Upper lobe of left lung (tissue), 6 donors: ENCODE data around the gene GGT5. TPM values are rescaled to one million over a fixed set of nuclear protein-coding genes. Genes with fewer than 3 reads are reported as not detected.
"Not testable (repeated sequence)": the region's sequence is repeated elsewhere in the genome, so short reads cannot be mapped to it uniquely, and the experiment has no call there.

Experiments
- ATAC-seq, 2 donors: fragments of 200-7000 bp; cut with Tn5 transposase; one replicate each; pipeline ENCODE4 v1.9.1; 2022; ENCODE audit warnings: mild to moderate bottlenecking in 2 of 2, moderate library complexity in 2 of 2; ENCODE audit not compliant: low FRiP score in 2 of 2
- DNase-seq, 2 donors: peaks; one replicate each; pipeline ENCODE4 v3.0.0-alpha.2; 2019 to 2020
- H3K27ac ChIP-seq, 4 donors: fragments of 200-600 bp; sonication (generic); one replicate each; pipeline ENCODE4 v1.5.1; 2016 to 2019
- H3K27me3 ChIP-seq, 4 donors: fragments of 200-600 bp; sonication (generic); one replicate each; pipeline ENCODE4 v1.5.1; 2017 to 2019
- H3K36me3 ChIP-seq, 4 donors: fragments of 200-600 bp; sonication (generic); one replicate each; pipeline ENCODE4 v1.5.1; 2016 to 2019
- H3K4me1 ChIP-seq, 4 donors: fragments of 200-600 bp; sonication (generic); one replicate each; pipeline ENCODE4 v1.5.1; 2018 to 2019
- H3K4me3 ChIP-seq, 4 donors: fragments of 200-600 bp; sonication (generic); one replicate each; pipeline ENCODE4 v1.5.1; 2017 to 2019; ENCODE audit warnings: mild to moderate bottlenecking in 2 of 4, moderate library complexity in 1 of 4
- H3K9me3 ChIP-seq, 4 donors: fragments of 200-600 bp; sonication (generic); one replicate each; pipeline ENCODE4 v1.5.1; 2018 to 2019
- EP300 ChIP-seq, 4 donors: sonication (generic); formaldehyde crosslinking; IDR thresholded peaks; one replicate each; pipeline ENCODE4 v1.5.1; 2017; ENCODE audit warnings: antibody characterized with exemption in 4 of 4, control low read depth in 2 of 4
- POLR2A ChIP-seq, 4 donors: fragments of 450-650 bp; IDR thresholded peaks; one replicate each; pipeline ENCODE4 v1.5.1; 2016 to 2017; ENCODE audit warnings: antibody characterized with exemption in 4 of 4, mild to moderate bottlenecking in 2 of 4
- POLR2AphosphoS5 ChIP-seq, 2 donors: sonication (generic); formaldehyde crosslinking; IDR thresholded peaks; one replicate each; pipeline ENCODE4 v1.5.1; 2017; ENCODE audit warnings: antibody characterized with exemption in 2 of 2
- WGBS, 2 donors: methylation state at CpG; one replicate each; pipeline ENCODE4 v1.1.5; 2017 to 2018; 5-methylcytosine and 5-hydroxymethylcytosine counted together
- total RNA-seq, 6 donors: library from RNA; depleted of rRNA in 4 of 6; stranded (reverse); fragments of >200 nt in 4 of 6; gene quantifications; one replicate each; pipeline versions ENCODE4 v1.1.0 to v1.2.1, GENCODE V29; 2016 to 2021
- TF ChIP-seq, protein P1 (sequence below), 6 experiments: fragments of 450-650 bp in 4 of 6; fragments of 200-600 bp in 2 of 6; sonication (generic) in 2 of 6; IDR thresholded peaks; one replicate each; pipeline ENCODE4 v1.5.1; 2016 to 2019; ENCODE audit warnings: antibody characterized with exemption in 6 of 6
- donor health status: DM: no; HTN: no; CAD: no; lungs with moderate emphysema.
- donor health status: DM: no; HTN: yes; CAD: no; lungs with severe emphysema.

The GGT5 gene
- total RNA-seq, 6 donors from 2014 or later: 4.2 to 47.4 (median 29.6) TPM

DNA sequence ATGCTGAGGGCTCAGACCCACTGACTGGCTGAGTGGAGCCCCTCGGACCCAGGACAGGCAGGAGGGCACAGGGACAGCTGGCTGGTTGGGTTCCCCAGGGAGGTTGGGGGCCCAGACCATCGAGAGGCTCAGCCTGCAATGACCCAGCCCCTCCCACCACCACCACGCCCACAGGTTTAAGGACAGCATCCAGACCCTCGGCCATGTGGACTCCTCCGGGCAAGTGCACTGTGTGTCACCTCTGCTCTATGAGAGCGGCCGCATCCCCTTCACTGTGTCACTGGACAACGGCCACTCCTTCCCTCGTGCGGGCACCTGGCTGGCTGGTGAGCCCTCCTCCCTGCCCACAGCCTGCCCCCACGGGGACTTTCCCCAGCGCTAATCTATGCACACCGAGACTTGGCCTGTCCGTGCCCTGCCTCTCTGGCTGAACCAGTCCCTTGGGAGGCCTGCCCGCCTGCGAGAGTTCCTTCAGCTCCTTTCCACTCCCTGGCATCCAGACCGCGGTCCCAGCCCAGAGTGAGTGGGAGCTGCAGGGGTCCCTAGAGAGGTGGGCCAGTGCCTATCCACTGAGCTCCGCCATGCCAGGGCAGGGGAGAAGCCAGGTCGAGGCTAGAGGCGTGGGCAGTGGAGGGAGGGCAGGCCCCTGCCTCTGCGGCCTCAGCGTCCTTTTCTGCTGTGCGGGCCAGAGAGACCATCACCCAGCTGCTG, 61.4 kb downstream of the GGT5 start:
- ATAC-seq (no peak), DNase-seq (peak; percentile 68 to 76)
- peaks cover 7 to 55% (median 28%) of the 10 kb centered on the region in 4 donors for H3K4me1 ChIP-seq
- H3K36me3 ChIP-seq: peaks cover 0 to 36% (median 27%) of the 10 kb centered on the region in 4 donors
- 67 to 80% methylated on average over 18 to 24 of the region's 24 CpGs for WGBS, 2 donors
- H3K9me3 ChIP-seq: no peaks in the 10 kb centered on the region
- H3K27me3 ChIP-seq: no peaks in the 10 kb centered on the region
- H3K4me3 ChIP-seq: peak overlapping the region in 3 of 4 donors; percentile 41 to 50 (median 43)
- H3K27ac ChIP-seq: peak overlapping the region in 3 of 4 donors; percentile 1 to 89 (median 7)
- TF ChIP-seq POLR2AphosphoS5 (IDR thresholded peaks at IDR 0.05): no peak
- no peak for TF ChIP-seq EP300 (IDR thresholded peaks at IDR 0.05)
- TF ChIP-seq, protein P1, sequence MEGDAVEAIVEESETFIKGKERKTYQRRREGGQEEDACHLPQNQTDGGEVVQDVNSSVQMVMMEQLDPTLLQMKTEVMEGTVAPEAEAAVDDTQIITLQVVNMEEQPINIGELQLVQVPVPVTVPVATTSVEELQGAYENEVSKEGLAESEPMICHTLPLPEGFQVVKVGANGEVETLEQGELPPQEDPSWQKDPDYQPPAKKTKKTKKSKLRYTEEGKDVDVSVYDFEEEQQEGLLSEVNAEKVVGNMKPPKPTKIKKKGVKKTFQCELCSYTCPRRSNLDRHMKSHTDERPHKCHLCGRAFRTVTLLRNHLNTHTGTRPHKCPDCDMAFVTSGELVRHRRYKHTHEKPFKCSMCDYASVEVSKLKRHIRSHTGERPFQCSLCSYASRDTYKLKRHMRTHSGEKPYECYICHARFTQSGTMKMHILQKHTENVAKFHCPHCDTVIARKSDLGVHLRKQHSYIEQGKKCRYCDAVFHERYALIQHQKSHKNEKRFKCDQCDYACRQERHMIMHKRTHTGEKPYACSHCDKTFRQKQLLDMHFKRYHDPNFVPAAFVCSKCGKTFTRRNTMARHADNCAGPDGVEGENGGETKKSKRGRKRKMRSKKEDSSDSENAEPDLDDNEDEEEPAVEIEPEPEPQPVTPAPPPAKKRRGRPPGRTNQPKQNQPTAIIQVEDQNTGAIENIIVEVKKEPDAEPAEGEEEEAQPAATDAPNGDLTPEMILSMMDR (IDR thresholded peaks at IDR 0.05): no peak
- no peak for TF ChIP-seq POLR2A (IDR thresholded peaks at IDR 0.05)

DNA sequence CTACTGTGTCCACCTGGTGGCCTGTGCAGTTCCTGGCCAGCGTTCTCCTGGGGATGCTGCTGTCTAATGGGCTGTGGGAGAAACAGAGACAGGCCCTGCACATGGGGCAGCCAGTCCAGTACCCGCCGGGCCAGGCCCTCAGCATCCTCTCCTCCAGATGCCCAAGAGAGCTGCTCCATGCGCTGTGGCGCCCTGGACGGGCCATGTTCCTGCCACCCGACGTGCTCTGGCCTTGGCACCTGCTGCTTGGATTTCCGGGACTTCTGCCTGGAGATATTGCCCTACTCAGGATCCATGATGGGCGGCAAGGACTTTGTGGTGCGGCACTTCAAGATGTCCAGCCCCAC, 62.0 kb downstream of the GGT5 start:
- not testable (repeated sequence) for H3K9me3 ChIP-seq, H3K27me3 ChIP-seq, ATAC-seq
- peaks cover 6 to 55% (median 27%) of the 10 kb centered on the region in 4 donors for H3K4me1 ChIP-seq
- peak overlapping the region in 2 of 4 donors; percentile 67 to 89 for H3K27ac ChIP-seq
- DNase-seq: peak in 1 of 2 donors; percentile 73
- H3K36me3 ChIP-seq: peaks cover 0 to 41% (median 33%) of the 10 kb centered on the region in 4 donors
- H3K4me3 ChIP-seq: peak overlapping the region in 3 of 4 donors; percentile 41 to 50 (median 43)
- 75 to 94% methylated on average over 3 to 9 of the region's 11 CpGs for WGBS, 2 donors

DNA sequence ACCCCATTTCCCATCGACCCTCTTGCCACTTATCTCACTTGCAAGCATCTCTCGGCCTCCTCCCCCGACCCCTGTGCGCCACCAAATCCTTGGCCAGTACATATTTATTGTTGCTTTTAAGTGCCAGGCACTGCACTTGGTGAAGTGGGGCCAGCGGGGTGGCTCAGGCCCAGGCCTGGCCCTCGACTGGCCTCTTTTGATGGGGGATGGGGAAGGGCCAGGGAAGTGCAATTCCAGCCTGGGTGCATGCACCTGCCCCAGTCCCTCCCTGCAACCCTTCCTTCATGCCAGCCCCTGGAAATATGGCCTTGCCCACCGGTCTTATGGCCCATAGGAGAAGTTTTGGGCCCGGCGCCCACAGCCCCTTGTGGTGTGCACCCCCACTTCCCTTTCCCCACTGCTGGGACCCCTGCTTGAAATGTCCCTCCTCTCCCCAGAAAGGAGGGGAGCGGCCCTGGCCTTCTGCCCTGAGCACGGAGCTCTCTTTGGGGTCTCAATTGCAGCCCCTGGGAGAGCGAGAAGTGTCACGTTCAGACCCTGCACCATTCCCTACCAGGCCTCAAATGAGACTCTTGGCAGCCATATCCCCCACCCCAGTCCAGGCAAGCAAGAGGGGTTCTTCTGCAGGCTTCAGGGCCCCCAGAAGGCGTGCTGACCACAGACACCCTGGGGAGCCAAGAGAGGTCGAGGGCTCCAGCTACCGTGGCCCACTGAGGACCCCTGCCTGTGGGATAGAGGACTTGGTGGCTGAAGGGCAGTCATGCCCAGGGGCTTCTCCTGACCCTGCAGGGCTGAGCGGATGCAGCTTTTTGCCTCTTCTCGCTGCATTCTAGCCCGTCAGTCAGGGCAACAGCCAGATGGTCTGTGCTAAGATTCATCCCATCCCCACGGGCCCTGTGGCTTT, 62.6 kb downstream of the GGT5 start:
- Histone ChIP-seq H3K27me3 (no peaks in the 10 kb centered on the region), H3K36me3 (peaks cover 0 to 42% (median 34%) of the 10 kb centered on the region in 4 donors), H3K27ac (peak overlapping the region; percentile 29 to 89 (median 74)), H3K4me3 (peak overlapping the region in 3 of 4 donors; percentile 41 to 50 (median 43)), H3K9me3 (no peaks in the 10 kb centered on the region), H3K4me1 (peaks cover 6 to 55% (median 27%) of the 10 kb centered on the region in 4 donors)
- peak in 1 of 2 donors; percentile 20 for ATAC-seq
- 69 to 71% methylated on average over 15 to 17 of the region's 20 CpGs for WGBS, 2 donors
- TF ChIP-seq EP300 (IDR thresholded peaks at IDR 0.05): no peak
- TF ChIP-seq, protein P1 (IDR thresholded peaks at IDR 0.05): peak in 1 of 6 experiments; percentile 36
- DNase-seq: peak; percentile 62 to 73

DNA sequence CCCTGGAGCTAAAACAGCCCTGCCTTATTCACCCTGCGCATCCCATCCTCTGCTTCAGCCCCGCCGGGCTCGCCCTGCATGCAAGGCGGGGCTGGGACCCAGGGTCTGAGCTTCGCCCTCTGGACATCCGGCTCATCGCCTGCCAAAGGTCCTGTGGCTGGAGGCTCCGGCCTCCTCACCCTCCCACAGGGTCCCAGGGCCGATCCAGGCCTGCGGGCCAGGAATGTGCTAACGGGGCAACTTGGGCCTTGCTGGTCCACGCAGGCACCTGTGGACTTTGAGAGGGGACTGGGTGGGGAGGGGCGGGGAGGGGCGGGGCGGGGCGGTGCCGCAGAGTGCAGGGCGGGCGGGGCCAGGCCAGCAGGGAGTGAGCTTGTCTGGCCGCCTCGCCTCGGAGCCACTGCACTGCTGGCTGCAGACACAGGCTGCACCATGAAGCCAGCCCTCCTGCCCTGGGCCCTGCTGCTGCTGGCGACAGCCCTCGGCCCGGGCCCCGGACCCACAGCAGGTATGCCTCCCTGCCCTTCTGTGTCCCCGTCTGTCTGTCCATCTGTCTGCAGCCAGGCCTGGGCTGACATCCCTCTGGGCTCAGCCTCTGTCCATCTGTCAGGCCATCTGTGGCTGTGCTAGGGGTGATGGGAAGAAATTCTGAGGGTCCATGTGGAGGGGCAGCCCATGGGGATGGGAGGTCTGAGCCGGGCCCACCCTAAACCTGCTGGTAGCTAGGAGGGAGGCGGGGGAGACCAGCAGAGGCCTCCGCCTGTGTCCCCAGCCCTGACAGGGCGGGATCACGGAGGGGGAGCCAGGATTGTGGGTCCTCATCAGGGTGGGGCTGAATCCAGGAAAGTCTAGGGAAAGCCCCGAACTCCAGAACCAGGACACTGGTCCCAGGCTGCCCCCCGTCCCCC, 63.5 kb downstream of the GGT5 start, which contains the start of gene SUSD2:
Gene SUSD2 (plus strand): TSS at position 400 of the 908 bp plus-strand sequence. CDS start 33 bp downstream, at position 433.
- Histone ChIP-seq H3K36me3 (peaks cover under 1 to 42% (median 36%) of the 10 kb centered on the region in 4 donors), H3K4me1 (peaks cover 6 to 55% (median 27%) of the 10 kb centered on the region in 4 donors), H3K4me3 (peak within 1 kb of the TSS in 3 of 4 donors; percentile 41 to 50 (median 43)), H3K9me3 (no peaks in the 10 kb centered on the region), H3K27me3 (no peaks in the 10 kb centered on the region), H3K27ac (peak within 1 kb of the TSS; percentile 29 to 89 (median 74))
- ATAC-seq (peak; percentile 46 to 47), DNase-seq (peak; percentile 70 to 88)
- 74 to 78% methylated on average over 8 to 22 of the region's 35 CpGs for WGBS, 2 donors
- TF ChIP-seq POLR2AphosphoS5 (IDR thresholded peaks at IDR 0.05) (peak in 1 of 2 donors; percentile 66), EP300 (IDR thresholded peaks at IDR 0.05) (no peak), POLR2A (IDR thresholded peaks at IDR 0.05) (peak in 1 of 4 donors; percentile 72)
- TF ChIP-seq, protein P1 (IDR thresholded peaks at IDR 0.05): no peak
